ENCODE results near the gene NOS1.

DNA sequence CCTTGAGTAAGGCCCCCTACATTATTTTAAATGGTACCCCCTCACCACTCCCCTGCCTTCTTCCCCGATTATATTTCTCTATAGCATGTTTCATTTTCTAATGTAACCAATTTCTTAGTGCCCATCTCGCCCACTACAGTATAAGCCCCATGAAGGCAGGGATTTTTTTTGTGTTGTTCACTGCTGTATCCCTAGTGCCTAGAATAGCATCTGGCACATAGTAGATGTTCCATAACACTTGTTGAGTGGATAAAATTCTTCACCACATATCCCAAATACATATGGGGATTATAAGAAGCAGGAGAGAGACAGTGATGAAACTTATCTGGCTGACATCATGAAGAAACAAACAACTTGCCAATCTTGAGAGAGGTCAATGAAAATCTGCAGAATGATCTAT is 182.7 kb downstream of the NOS1 start:
- TF ChIP-seq POLR2A (IDR thresholded peaks at IDR 0.05; ENCODE audit: low read depth, low read length) (no peak), TAF1 (IDR thresholded peaks at IDR 0.05; ENCODE audit: low read depth, low read length) (no peak)
